ENCODE results near the gene ERBB4. TPM values are rescaled to one million over a fixed set of nuclear protein-coding genes. Genes with fewer than 3 reads are reported as not detected.

Gene ERBB4
- total RNA-seq, 5 donors from 2014 or later (not counting 1 experiment from before 2014, with no cell fraction given) = 0.03 to 0.06 TPM; not detected in 3

GRCh38 chr2:211454679-211455078, 1083.9 kb downstream of the ERBB4 start:
- no peaks in the 10 kb centered on the region for H3K4me1 ChIP-seq (ENCODE audit: control insufficient read depth in 1 of 2, extremely low read depth in 1 of 2, insufficient read depth in 2 of 2, low read length in 2 of 2)
- no peaks in the 10 kb centered on the region for H3K36me3 ChIP-seq (ENCODE audit: control insufficient read depth in 2 of 2, extremely low read depth in 1 of 2, insufficient read depth in 1 of 2, low read length in 1 of 2)
- ChIA-PET CTCF (interaction anchor here (1.1 to 2.0 kb wide), 2 partner anchors 38 to 1113 kb away, joined by 3 to 6 read pairs; no protein-coding TSS in a partner anchor), POLR2A (no interaction called here)
- Mint-ChIP-seq H3K36me3 (no peaks in the 10 kb centered on the region), H3K27ac (no peak overlapping the region), H3K27me3 (no peaks in the 10 kb centered on the region), H3K9me3 (no peaks in the 10 kb centered on the region), H3K4me3 (no peak overlapping the region), H3K4me1 (no peaks in the 10 kb centered on the region)
- H3K4me3 ChIP-seq (ENCODE audit: control insufficient read depth in 1 of 2, extremely low read depth in 1 of 2, low read length in 1 of 2) = no peak overlapping the region
- DNase-seq (no peak), ATAC-seq (replicated peaks in 1 of 4) (no peak)
- no peaks in the 10 kb centered on the region for H3K27me3 ChIP-seq (replicated peaks in 1 of 2; ENCODE audit: control insufficient read depth in 2 of 2, extremely low read depth in 1 of 2, insufficient read depth in 2 of 2, low read length in 1 of 2)
- no peaks in the 10 kb centered on the region for H3K9me3 ChIP-seq
- no peak overlapping the region for H3K27ac ChIP-seq (ENCODE audit: low read length)
- WGBS (ENCODE audit: insufficient coverage) = 75% methylated on average over 5 of the region's 6 CpGs

- no peaks in the 10 kb centered on the region for H3K4me1 ChIP-seq (ENCODE audit: control insufficient read depth in 1 of 2, extremely low read depth in 1 of 2, insufficient read depth in 2 of 2, low read length in 2 of 2)
- ChIA-PET CTCF (no interaction called here), POLR2A (no interaction called here)
- DNase-seq (no peak), ATAC-seq (replicated peaks in 1 of 4) (no peak)
- no peak overlapping the region for H3K27ac ChIP-seq (ENCODE audit: low read length)
- H3K9me3 Mint-ChIP-seq = no peaks in the 10 kb centered on the region
- H3K27me3 Mint-ChIP-seq = no peaks in the 10 kb centered on the region
- H3K4me1 Mint-ChIP-seq = no peaks in the 10 kb centered on the region
- no CpG with 5 or more reads among the region's 6 CpGs for WGBS (ENCODE audit: insufficient coverage)
- no peaks in the 10 kb centered on the region for H3K9me3 ChIP-seq
- H3K27ac Mint-ChIP-seq = no peak overlapping the region
- H3K4me3 Mint-ChIP-seq = no peak overlapping the region
- H3K36me3 ChIP-seq (ENCODE audit: control insufficient read depth in 2 of 2, extremely low read depth in 1 of 2, insufficient read depth in 1 of 2, low read length in 1 of 2) = no peaks in the 10 kb centered on the region
- H3K27me3 ChIP-seq (replicated peaks in 1 of 2; ENCODE audit: control insufficient read depth in 2 of 2, extremely low read depth in 1 of 2, insufficient read depth in 2 of 2, low read length in 1 of 2) = no peaks in the 10 kb centered on the region
- H3K4me3 ChIP-seq (ENCODE audit: control insufficient read depth in 1 of 2, extremely low read depth in 1 of 2, low read length in 1 of 2) = no peak overlapping the region
- H3K36me3 Mint-ChIP-seq = no peaks in the 10 kb centered on the region
These were observed 1085.2 kb downstream of the ERBB4 start for GRCh38 chr2:211453311-211453887.

- no peak for ATAC-seq (replicated peaks in 1 of 4)
- no peak overlapping the region for H3K4me3 Mint-ChIP-seq
These were observed 1087.0 kb downstream of the ERBB4 start for GRCh38 chr2:211451642-211452041.

DNA sequence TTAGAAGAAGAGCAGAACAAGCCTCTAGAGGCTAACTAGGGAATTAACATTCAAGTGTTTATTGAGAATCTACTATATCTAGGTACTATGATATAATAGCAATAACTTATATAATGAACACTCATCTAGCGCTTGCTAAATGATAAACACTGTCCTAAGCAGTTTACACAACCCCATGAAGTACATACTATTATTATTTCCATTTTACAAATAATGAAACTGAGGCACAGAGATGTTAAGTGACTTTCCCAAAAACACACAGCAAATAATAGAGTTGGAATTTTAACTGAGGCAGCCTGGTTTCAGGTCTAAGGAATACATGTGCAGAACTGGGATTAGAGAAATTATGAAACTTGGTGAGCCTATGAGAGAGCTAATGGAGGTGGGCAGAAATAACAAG, 1088.8 kb downstream of the ERBB4 start:
- ATAC-seq (replicated peaks in 1 of 4) (no peak), DNase-seq (no peak)
- WGBS (ENCODE audit: insufficient coverage) = no CpG with 5 or more reads among the region's 1 CpG
- Mint-ChIP-seq H3K27ac (no peak overlapping the region), H3K36me3 (no peaks in the 10 kb centered on the region), H3K4me3 (no peak overlapping the region), H3K4me1 (no peaks in the 10 kb centered on the region), H3K27me3 (no peaks in the 10 kb centered on the region), H3K9me3 (no peaks in the 10 kb centered on the region)
- H3K27ac ChIP-seq (ENCODE audit: low read length) = no peak overlapping the region
- no peaks in the 10 kb centered on the region for H3K9me3 ChIP-seq
- no peak overlapping the region for H3K4me3 ChIP-seq (ENCODE audit: control insufficient read depth in 1 of 2, extremely low read depth in 1 of 2, low read length in 1 of 2)
- ChIA-PET CTCF (no interaction called here), POLR2A (no interaction called here)
- no peaks in the 10 kb centered on the region for H3K4me1 ChIP-seq (ENCODE audit: control insufficient read depth in 1 of 2, extremely low read depth in 1 of 2, insufficient read depth in 2 of 2, low read length in 2 of 2)
- H3K27me3 ChIP-seq (replicated peaks in 1 of 2; ENCODE audit: control insufficient read depth in 2 of 2, extremely low read depth in 1 of 2, insufficient read depth in 2 of 2, low read length in 1 of 2) = no peaks in the 10 kb centered on the region
- no peaks in the 10 kb centered on the region for H3K36me3 ChIP-seq (ENCODE audit: control insufficient read depth in 2 of 2, extremely low read depth in 1 of 2, insufficient read depth in 1 of 2, low read length in 1 of 2)

More at GRCh38 chr2:211451642-211452041, 1087.0 kb downstream of the ERBB4 start:
- CTCF ChIA-PET = no interaction called here
- no peaks in the 10 kb centered on the region for H3K9me3 Mint-ChIP-seq
- H3K27ac Mint-ChIP-seq = no peak overlapping the region
- H3K4me3 ChIP-seq (ENCODE audit: control insufficient read depth in 1 of 2, extremely low read depth in 1 of 2, low read length in 1 of 2) = no peak overlapping the region
- H3K27me3 Mint-ChIP-seq = no peaks in the 10 kb centered on the region
- WGBS (ENCODE audit: insufficient coverage) = no CpG with 5 or more reads among the region's 2 CpGs
- no peaks in the 10 kb centered on the region for H3K9me3 ChIP-seq
- no peak for DNase-seq
- POLR2A ChIA-PET = no interaction called here
- H3K4me1 Mint-ChIP-seq = no peaks in the 10 kb centered on the region
- no peaks in the 10 kb centered on the region for H3K36me3 ChIP-seq (ENCODE audit: control insufficient read depth in 2 of 2, extremely low read depth in 1 of 2, insufficient read depth in 1 of 2, low read length in 1 of 2)
- no peaks in the 10 kb centered on the region for H3K27me3 ChIP-seq (replicated peaks in 1 of 2; ENCODE audit: control insufficient read depth in 2 of 2, extremely low read depth in 1 of 2, insufficient read depth in 2 of 2, low read length in 1 of 2)
- H3K36me3 Mint-ChIP-seq = no peaks in the 10 kb centered on the region
- no peaks in the 10 kb centered on the region for H3K4me1 ChIP-seq (ENCODE audit: control insufficient read depth in 1 of 2, extremely low read depth in 1 of 2, insufficient read depth in 2 of 2, low read length in 2 of 2)
- no peak overlapping the region for H3K27ac ChIP-seq (ENCODE audit: low read length)

DNA sequence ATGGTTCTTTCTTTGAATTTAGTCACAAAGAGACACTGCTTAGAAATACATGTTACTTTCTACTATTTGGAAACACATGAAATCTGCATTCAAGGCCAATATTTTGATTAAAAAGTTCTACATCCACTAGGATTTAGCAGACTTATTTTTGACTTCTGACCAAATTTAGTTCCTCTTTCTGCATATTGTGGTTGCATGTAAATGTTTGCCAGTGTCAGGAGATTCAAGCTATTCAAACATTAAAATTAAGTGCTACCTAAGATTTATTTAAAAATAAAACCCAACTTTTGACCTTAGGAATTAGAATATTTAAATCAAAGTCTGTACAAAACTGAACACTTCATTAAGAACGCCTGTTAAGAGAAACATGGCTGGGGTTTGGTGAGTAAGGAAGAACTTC, 1091.1 kb downstream of the ERBB4 start:
- ChIA-PET CTCF (no interaction called here), POLR2A (no interaction called here)
- Histone ChIP-seq H3K27ac (ENCODE audit: low read length) (no peak overlapping the region), H3K4me3 (ENCODE audit: control insufficient read depth in 1 of 2, extremely low read depth in 1 of 2, low read length in 1 of 2) (no peak overlapping the region), H3K4me1 (ENCODE audit: control insufficient read depth in 1 of 2, extremely low read depth in 1 of 2, insufficient read depth in 2 of 2, low read length in 2 of 2) (no peaks in the 10 kb centered on the region), H3K27me3 (replicated peaks in 1 of 2; ENCODE audit: control insufficient read depth in 2 of 2, extremely low read depth in 1 of 2, insufficient read depth in 2 of 2, low read length in 1 of 2) (no peaks in the 10 kb centered on the region), H3K9me3 (no peaks in the 10 kb centered on the region), H3K36me3 (ENCODE audit: control insufficient read depth in 2 of 2, extremely low read depth in 1 of 2, insufficient read depth in 1 of 2, low read length in 1 of 2) (no peaks in the 10 kb centered on the region)
- no peaks in the 10 kb centered on the region for H3K27me3 Mint-ChIP-seq
- DNase-seq = no peak
- no peaks in the 10 kb centered on the region for H3K9me3 Mint-ChIP-seq
- WGBS (ENCODE audit: insufficient coverage) = no CpG with 5 or more reads among the region's 1 CpG
- H3K4me1 Mint-ChIP-seq = no peaks in the 10 kb centered on the region
- no peak overlapping the region for H3K27ac Mint-ChIP-seq
- no peak for ATAC-seq (replicated peaks in 1 of 4)
- no peak overlapping the region for H3K4me3 Mint-ChIP-seq
- H3K36me3 Mint-ChIP-seq = no peaks in the 10 kb centered on the region

DNA sequence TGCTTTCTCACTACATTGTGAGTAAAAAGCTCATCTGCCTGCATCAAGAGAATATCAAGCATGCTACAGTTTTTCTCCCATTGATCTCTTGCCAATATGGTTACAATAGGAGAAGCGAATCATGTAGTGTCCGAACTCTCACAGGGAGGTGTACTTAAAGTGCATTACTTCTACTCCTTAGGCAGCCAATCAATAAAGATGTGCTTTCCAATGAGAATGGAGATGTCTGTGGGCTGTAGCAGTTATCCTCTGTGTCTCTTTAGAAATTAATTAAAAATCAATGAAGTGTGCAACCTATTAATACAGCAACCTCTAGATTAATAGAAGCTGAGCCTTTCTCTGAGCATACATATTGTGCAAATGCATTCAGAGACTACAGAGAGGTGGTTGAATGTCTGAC, 1098.5 kb downstream of the ERBB4 start:
- Mint-ChIP-seq H3K27me3 (no peaks in the 10 kb centered on the region), H3K9me3 (no peaks in the 10 kb centered on the region), H3K27ac (no peak overlapping the region), H3K4me3 (no peak overlapping the region), H3K4me1 (no peaks in the 10 kb centered on the region), H3K36me3 (no peaks in the 10 kb centered on the region)
- H3K36me3 ChIP-seq (ENCODE audit: control insufficient read depth in 2 of 2, extremely low read depth in 1 of 2, insufficient read depth in 1 of 2, low read length in 1 of 2) = no peaks in the 10 kb centered on the region
- no peak overlapping the region for H3K27ac ChIP-seq (ENCODE audit: low read length)
- no peaks in the 10 kb centered on the region for H3K27me3 ChIP-seq (replicated peaks in 1 of 2; ENCODE audit: control insufficient read depth in 2 of 2, extremely low read depth in 1 of 2, insufficient read depth in 2 of 2, low read length in 1 of 2)
- CTCF ChIA-PET = no interaction called here
- H3K4me3 ChIP-seq (ENCODE audit: control insufficient read depth in 1 of 2, extremely low read depth in 1 of 2, low read length in 1 of 2) = no peak overlapping the region
- no peaks in the 10 kb centered on the region for H3K4me1 ChIP-seq (ENCODE audit: control insufficient read depth in 1 of 2, extremely low read depth in 1 of 2, insufficient read depth in 2 of 2, low read length in 2 of 2)
- H3K9me3 ChIP-seq = no peaks in the 10 kb centered on the region
- POLR2A ChIA-PET = no interaction called here
- no peak for DNase-seq
- no CpG with 5 or more reads among the region's 2 CpGs for WGBS (ENCODE audit: insufficient coverage)
- ATAC-seq (replicated peaks in 1 of 4) = no peak

GRCh38 chr2:211439011-211439410, 1099.6 kb downstream of the ERBB4 start:
- H3K4me3 Mint-ChIP-seq = no peak overlapping the region

More at GRCh38 chr2:211439011-211439410, 1099.6 kb downstream of the ERBB4 start:
- POLR2A ChIA-PET = no interaction called here
- Histone ChIP-seq H3K27me3 (replicated peaks in 1 of 2; ENCODE audit: control insufficient read depth in 2 of 2, extremely low read depth in 1 of 2, insufficient read depth in 2 of 2, low read length in 1 of 2) (no peaks in the 10 kb centered on the region), H3K9me3 (no peaks in the 10 kb centered on the region), H3K4me3 (ENCODE audit: control insufficient read depth in 1 of 2, extremely low read depth in 1 of 2, low read length in 1 of 2) (no peak overlapping the region), H3K27ac (ENCODE audit: low read length) (no peak overlapping the region), H3K4me1 (ENCODE audit: control insufficient read depth in 1 of 2, extremely low read depth in 1 of 2, insufficient read depth in 2 of 2, low read length in 2 of 2) (no peaks in the 10 kb centered on the region), H3K36me3 (ENCODE audit: control insufficient read depth in 2 of 2, extremely low read depth in 1 of 2, insufficient read depth in 1 of 2, low read length in 1 of 2) (no peaks in the 10 kb centered on the region)
- no peak overlapping the region for H3K27ac Mint-ChIP-seq
- H3K9me3 Mint-ChIP-seq = no peaks in the 10 kb centered on the region
- no peaks in the 10 kb centered on the region for H3K36me3 Mint-ChIP-seq
- no peaks in the 10 kb centered on the region for H3K27me3 Mint-ChIP-seq
- no peak for ATAC-seq (replicated peaks in 1 of 4)
- no peak for DNase-seq
- WGBS (ENCODE audit: insufficient coverage) = 45% methylated on average over 2 of the region's 2 CpGs
- CTCF ChIA-PET = no interaction called here
- no peaks in the 10 kb centered on the region for H3K4me1 Mint-ChIP-seq

Data from T-cell (primary cell).